ENCODE measurements around the gene PPP2R2B. TPM values are rescaled to one million over a fixed set of nuclear protein-coding genes. Genes with fewer than 3 reads are reported as not detected.

The PPP2R2B gene
- total and polyA plus RNA-seq, 2 of the 4 experiments (the other 2 are of a cell fraction): not detected

DNA sequence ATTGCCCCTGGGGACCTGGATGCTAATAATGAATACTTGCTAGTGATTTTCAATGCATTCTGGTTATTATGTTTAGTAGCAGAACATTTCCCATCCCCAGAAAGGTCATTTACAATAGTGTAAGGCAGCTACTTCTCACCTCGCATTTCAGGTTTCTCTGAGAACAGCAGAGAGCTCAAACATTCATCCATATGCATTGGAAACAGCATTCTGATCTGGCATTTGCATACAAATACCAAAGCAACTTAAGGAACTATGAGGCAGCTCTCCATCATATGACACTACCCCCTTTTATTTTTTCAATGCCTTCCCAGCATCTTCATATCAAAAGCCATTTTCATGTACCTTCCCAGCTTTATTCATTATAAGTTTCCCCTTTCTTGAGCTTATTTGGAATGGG lies 6.4 kb downstream of the PPP2R2B start:
- H2AFZ ChIP-seq (replicated peaks; ENCODE audit: low read length, poor library complexity): no peak overlapping the region
- no peak for TF ChIP-seq RAD21 (IDR thresholded peaks at IDR 0.05; ENCODE audit: low read length)
- no peak for TF ChIP-seq BHLHE40 (IDR thresholded peaks at IDR 0.05; ENCODE audit: low read depth, low read length)
- no peak for TF ChIP-seq MXI1 (IDR thresholded peaks at IDR 0.05; ENCODE audit: borderline replicate concordance, low read depth, low read length)
- TF ChIP-seq RCOR1 (IDR thresholded peaks at IDR 0.05; ENCODE audit: insufficient replicate concordance, low read length): no peak
- TF ChIP-seq, protein P1, sequence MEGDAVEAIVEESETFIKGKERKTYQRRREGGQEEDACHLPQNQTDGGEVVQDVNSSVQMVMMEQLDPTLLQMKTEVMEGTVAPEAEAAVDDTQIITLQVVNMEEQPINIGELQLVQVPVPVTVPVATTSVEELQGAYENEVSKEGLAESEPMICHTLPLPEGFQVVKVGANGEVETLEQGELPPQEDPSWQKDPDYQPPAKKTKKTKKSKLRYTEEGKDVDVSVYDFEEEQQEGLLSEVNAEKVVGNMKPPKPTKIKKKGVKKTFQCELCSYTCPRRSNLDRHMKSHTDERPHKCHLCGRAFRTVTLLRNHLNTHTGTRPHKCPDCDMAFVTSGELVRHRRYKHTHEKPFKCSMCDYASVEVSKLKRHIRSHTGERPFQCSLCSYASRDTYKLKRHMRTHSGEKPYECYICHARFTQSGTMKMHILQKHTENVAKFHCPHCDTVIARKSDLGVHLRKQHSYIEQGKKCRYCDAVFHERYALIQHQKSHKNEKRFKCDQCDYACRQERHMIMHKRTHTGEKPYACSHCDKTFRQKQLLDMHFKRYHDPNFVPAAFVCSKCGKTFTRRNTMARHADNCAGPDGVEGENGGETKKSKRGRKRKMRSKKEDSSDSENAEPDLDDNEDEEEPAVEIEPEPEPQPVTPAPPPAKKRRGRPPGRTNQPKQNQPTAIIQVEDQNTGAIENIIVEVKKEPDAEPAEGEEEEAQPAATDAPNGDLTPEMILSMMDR (conservative IDR thresholded peaks at IDR 0.05; ENCODE audit: low read depth, low read length): no peak
- TF ChIP-seq NFE2L2 (IDR thresholded peaks at IDR 0.05; ENCODE audit: low read depth, low read length): no peak
- TF ChIP-seq CEBPB (IDR thresholded peaks at IDR 0.05; ENCODE audit: low read depth, low read length): no peak
- no peak for TF ChIP-seq CHD1 (IDR thresholded peaks at IDR 0.05; ENCODE audit: low read depth, low read length)
- TF ChIP-seq FOS (IDR thresholded peaks at IDR 0.05; ENCODE audit: low read depth, low read length): no peak
- TF ChIP-seq MAFK (IDR thresholded peaks at IDR 0.05; ENCODE audit: low read depth, low read length): no peak
- no peak for TF ChIP-seq SMC3 (IDR thresholded peaks at IDR 0.05; ENCODE audit: low read depth, low read length)
- no peak for TF ChIP-seq ELK1 (IDR thresholded peaks at IDR 0.05; ENCODE audit: borderline replicate concordance, low read depth, low read length)
- no peak for TF ChIP-seq POLR2A (IDR thresholded peaks at IDR 0.05; ENCODE audit: low read depth, low read length)
- no peak for TF ChIP-seq RFX5 (IDR thresholded peaks at IDR 0.05; ENCODE audit: low read depth, low read length)
- TF ChIP-seq, protein P2, sequence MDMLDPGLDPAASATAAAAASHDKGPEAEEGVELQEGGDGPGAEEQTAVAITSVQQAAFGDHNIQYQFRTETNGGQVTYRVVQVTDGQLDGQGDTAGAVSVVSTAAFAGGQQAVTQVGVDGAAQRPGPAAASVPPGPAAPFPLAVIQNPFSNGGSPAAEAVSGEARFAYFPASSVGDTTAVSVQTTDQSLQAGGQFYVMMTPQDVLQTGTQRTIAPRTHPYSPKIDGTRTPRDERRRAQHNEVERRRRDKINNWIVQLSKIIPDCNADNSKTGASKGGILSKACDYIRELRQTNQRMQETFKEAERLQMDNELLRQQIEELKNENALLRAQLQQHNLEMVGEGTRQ (IDR thresholded peaks at IDR 0.05; ENCODE audit: low read depth, low read length): no peak
- peaks cover 1% of the 10 kb centered on the region for H3K27me3 ChIP-seq (ENCODE audit: control insufficient read depth, insufficient read depth, low read length)
- no peak overlapping the region for H4K91ac ChIP-seq (ENCODE audit: insufficient read depth, low read depth, low read length)
- no peak overlapping the region for H3K4me3 ChIP-seq (ENCODE audit: insufficient read depth, low read depth, low read length)
- no peak overlapping the region for H2BK20ac ChIP-seq (ENCODE audit: low read depth, low read length)
- H3K18ac ChIP-seq (ENCODE audit: low read depth, low read length): no peak overlapping the region
- no peak overlapping the region for H4K8ac ChIP-seq (ENCODE audit: low read depth in 2 of 2, low read length in 2 of 2)
- H2AK9ac ChIP-seq (replicated peaks; ENCODE audit: low read depth, low read length, poor library complexity): no peak overlapping the region
- H3K36me3 ChIP-seq (ENCODE audit: control insufficient read depth, insufficient read depth, low read length): no peaks in the 10 kb centered on the region
- POLR2A ChIA-PET (ENCODE audit: unreplicated experiment): no interaction called here
- H3K79me1 ChIP-seq (ENCODE audit: low read depth in 1 of 2, low read length in 2 of 2): no peaks in the 10 kb centered on the region
- H3K4me1 ChIP-seq (ENCODE audit: control insufficient read depth, insufficient read depth, low read length): no peaks in the 10 kb centered on the region
- dilution Hi-C loops (cut with HindIII; ENCODE audit: low sequenced_read_pairs, unreplicated experiment) (no loop called here), intact Hi-C loops (cut with micrococcal nuclease) (no loop called here), in situ Hi-C loops (cut with MboI; ENCODE audit: low sequenced_read_pairs) (no loop called here)
- H4K20me1 ChIP-seq (ENCODE audit: insufficient read depth, low read length): no peaks in the 10 kb centered on the region
- no peak overlapping the region for H3K14ac ChIP-seq (replicated peaks; ENCODE audit: low read depth, low read length)
- no peak overlapping the region for H3K4me2 ChIP-seq (ENCODE audit: low read depth, low read length)
- no peak overlapping the region for H2BK5ac ChIP-seq (ENCODE audit: low read depth, low read length, poor library complexity, severe bottlenecking)
- no peak overlapping the region for H4K5ac ChIP-seq (ENCODE audit: low read depth, low read length)
- DNase-seq: no peak
- H3K23ac ChIP-seq (ENCODE audit: low read depth, low read length): no peak overlapping the region
- no peaks in the 10 kb centered on the region for H3K9me3 ChIP-seq (ENCODE audit: control insufficient read depth, insufficient read depth, low read length)
- WGBS, 2 experiments (ENCODE audit: extremely low coverage in 2 of 2, insufficient read length in 1 of 2): 67% methylated on average over 1 of the region's 1 CpG; no CpG with 5 or more reads in 1 of the 2 experiments
- no peak overlapping the region for H2BK120ac ChIP-seq (ENCODE audit: low read depth, low read length)
- H3K56ac ChIP-seq (ENCODE audit: extremely low read depth, insufficient read depth, low read length): no peak overlapping the region
- no peak overlapping the region for H3K27ac ChIP-seq (ENCODE audit: insufficient read depth, low read length)
- CTCF ChIA-PET: no interaction called here
- BruUV-seq (replicated peaks): no TSS peak
- H2AK5ac ChIP-seq (ENCODE audit: low read depth, low read length): no peak overlapping the region
- H3K9ac ChIP-seq (ENCODE audit: low read depth, low read length): no peak overlapping the region
- H3K4ac ChIP-seq (ENCODE audit: low read depth, low read length): no peak overlapping the region
- ATAC-seq (ENCODE audit: low read depth): no peak
- H2BK15ac ChIP-seq (ENCODE audit: low read depth, low read length): no peak overlapping the region
- no peaks in the 10 kb centered on the region for H3K9me1 ChIP-seq (ENCODE audit: insufficient read depth, low read length)
